DND-41 (cell line): ENCODE data around the gene TUBGCP4.

Experiments used
- CTCF ChIP-seq: IDR thresholded peaks from 2 replicates; pipeline ENCODE4 v1.5.1; 2012; ENCODE audit warnings: borderline replicate concordance, low read length, moderate library complexity, mild to moderate bottlenecking; ENCODE audit not compliant: poor library complexity, severe bottlenecking; ENCODE audit errors: extremely low read depth
- EZH2 ChIP-seq: IDR thresholded peaks from 3 replicates; pipeline ENCODE4 v1.6.1; 2012; ENCODE audit warnings: borderline replicate concordance, low read depth, mild to moderate bottlenecking, moderate library complexity, low read length, inconsistent platforms; ENCODE audit not compliant: severe bottlenecking

DNA sequence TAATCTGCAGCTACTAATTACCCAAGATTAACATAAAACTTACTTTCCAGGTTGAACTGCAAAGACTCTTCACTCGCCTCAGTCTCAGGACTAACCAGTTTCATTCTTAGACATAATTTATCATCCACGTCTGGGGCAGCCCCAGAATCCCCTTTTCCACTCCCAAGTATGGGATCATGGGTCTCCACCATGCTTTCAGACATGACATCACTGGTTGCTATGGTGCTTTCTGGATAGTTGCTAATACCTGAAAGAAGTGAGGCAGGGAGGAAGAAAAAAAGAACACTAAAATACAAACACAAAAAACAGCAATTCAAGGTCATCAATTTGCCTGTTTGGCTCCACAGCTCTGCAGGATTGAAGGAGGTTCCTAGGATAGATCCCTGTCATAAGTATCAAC, 75.4 kb downstream of the TUBGCP4 start:
- TF ChIP-seq CTCF (no peak), EZH2 (no peak)
